ENCODE data around the gene KCNK15.

Gene KCNK15

GRCh38 chr20:44745122-44745597 is 505 bp upstream of the KCNK15 start:
- H3K79me2 ChIP-seq (ENCODE audit: low read length), result no peaks in the 10 kb centered on the region
- peak overlapping the region; percentile 70 for H3K4me2 ChIP-seq (ENCODE audit: low read length)
- no peaks in the 10 kb centered on the region for H3K36me3 ChIP-seq (replicated peaks; ENCODE audit: low read depth, low read length)
- no peak overlapping the region for H3K9ac ChIP-seq (ENCODE audit: low read length)
- H3K9me3 ChIP-seq (ENCODE audit: insufficient read depth, low read length), result no peaks in the 10 kb centered on the region
- no peak overlapping the region for H3K27ac ChIP-seq (ENCODE audit: low read length)
- peak overlapping the region; percentile 76 for H3K4me3 ChIP-seq (ENCODE audit: low read length)
- no peaks in the 10 kb centered on the region for H4K20me1 ChIP-seq (ENCODE audit: insufficient read depth, low read length)
- H2AFZ ChIP-seq (ENCODE audit: low read depth, low read length), result no peak overlapping the region
- peaks cover 4% of the 10 kb centered on the region; the same call in 1 of the 2 replicates for H3K4me1 ChIP-seq (ENCODE audit: low read length)
- H3K27me3 ChIP-seq (ENCODE audit: low read depth, low read length), result no peaks in the 10 kb centered on the region
- TF ChIP-seq EZH2phosphoT487 (IDR thresholded peaks at IDR 0.05; ENCODE audit: low read depth) (no peak), CTCF (IDR thresholded peaks at IDR 0.05; ENCODE audit: low read depth, low read length) (no peak)

- H3K27me3 ChIP-seq (ENCODE audit: low read depth, low read length), result no peaks in the 10 kb centered on the region
- H3K27ac ChIP-seq (ENCODE audit: low read length), result no peak overlapping the region
- H3K79me2 ChIP-seq (ENCODE audit: low read length), result no peaks in the 10 kb centered on the region
- peak overlapping the region; percentile 47; the same call in 1 of the 2 replicates for H3K9ac ChIP-seq (ENCODE audit: low read length)
- peak overlapping the region; percentile 44; the same call in 1 of the 2 replicates for H2AFZ ChIP-seq (ENCODE audit: low read depth, low read length)
- peaks cover 4% of the 10 kb centered on the region; the same call in 1 of the 2 replicates for H3K4me1 ChIP-seq (ENCODE audit: low read length)
- no peak for TF ChIP-seq CTCF (IDR thresholded peaks at IDR 0.05; ENCODE audit: low read depth, low read length)
- TF ChIP-seq EZH2phosphoT487 (IDR thresholded peaks at IDR 0.05; ENCODE audit: low read depth), result no peak
- H4K20me1 ChIP-seq (ENCODE audit: insufficient read depth, low read length), result no peaks in the 10 kb centered on the region
- peak overlapping the region; percentile 70 for H3K4me2 ChIP-seq (ENCODE audit: low read length)
- H3K36me3 ChIP-seq (replicated peaks; ENCODE audit: low read depth, low read length), result no peaks in the 10 kb centered on the region
- peak overlapping the region; percentile 76 for H3K4me3 ChIP-seq (ENCODE audit: low read length)
- H3K9me3 ChIP-seq (ENCODE audit: insufficient read depth, low read length), result no peaks in the 10 kb centered on the region
Measured at GRCh38 chr20:44746367-44747165, 901 bp downstream of the KCNK15 start.

GRCh38 chr20:44747166-44748004 is 1.7 kb downstream of the KCNK15 start:
- Histone ChIP-seq H3K27ac (ENCODE audit: low read length) (no peak overlapping the region), H2AFZ (ENCODE audit: low read depth, low read length) (peak overlapping the region; percentile 28; the same call in 1 of the 2 replicates), H3K36me3 (replicated peaks; ENCODE audit: low read depth, low read length) (no peaks in the 10 kb centered on the region), H4K20me1 (ENCODE audit: insufficient read depth, low read length) (no peaks in the 10 kb centered on the region), H3K9me3 (ENCODE audit: insufficient read depth, low read length) (no peaks in the 10 kb centered on the region), H3K4me3 (ENCODE audit: low read length) (no peak overlapping the region), H3K27me3 (ENCODE audit: low read depth, low read length) (no peaks in the 10 kb centered on the region), H3K4me2 (ENCODE audit: low read length) (peak overlapping the region; percentile 30), H3K4me1 (ENCODE audit: low read length) (peaks cover 4% of the 10 kb centered on the region; the same call in 1 of the 2 replicates), H3K79me2 (ENCODE audit: low read length) (no peaks in the 10 kb centered on the region), H3K9ac (ENCODE audit: low read length) (no peak overlapping the region)
- TF ChIP-seq EZH2phosphoT487 (IDR thresholded peaks at IDR 0.05; ENCODE audit: low read depth), result no peak
- peak; percentile 96 for TF ChIP-seq CTCF (IDR thresholded peaks at IDR 0.05; ENCODE audit: low read depth, low read length)

GRCh38 chr20:44748005-44748370 is 2.3 kb downstream of the KCNK15 start:
- Histone ChIP-seq H3K4me3 (ENCODE audit: low read length) (no peak overlapping the region), H3K36me3 (replicated peaks; ENCODE audit: low read depth, low read length) (no peaks in the 10 kb centered on the region), H3K27ac (ENCODE audit: low read length) (no peak overlapping the region), H3K9ac (ENCODE audit: low read length) (no peak overlapping the region), H2AFZ (ENCODE audit: low read depth, low read length) (no peak overlapping the region), H3K27me3 (ENCODE audit: low read depth, low read length) (no peaks in the 10 kb centered on the region), H3K4me2 (ENCODE audit: low read length) (no peak overlapping the region), H3K79me2 (ENCODE audit: low read length) (no peaks in the 10 kb centered on the region), H3K9me3 (ENCODE audit: insufficient read depth, low read length) (no peaks in the 10 kb centered on the region), H3K4me1 (ENCODE audit: low read length) (peaks cover 4% of the 10 kb centered on the region; the same call in 1 of the 2 replicates), H4K20me1 (ENCODE audit: insufficient read depth, low read length) (no peaks in the 10 kb centered on the region)
- TF ChIP-seq EZH2phosphoT487 (IDR thresholded peaks at IDR 0.05; ENCODE audit: low read depth) (no peak), CTCF (IDR thresholded peaks at IDR 0.05; ENCODE audit: low read depth, low read length) (no peak)

Data from OCI-LY3 (cell line).